Measurements from ENCODE around the gene DMP1. TPM values are rescaled to one million over a fixed set of nuclear protein-coding genes. Genes with fewer than 3 reads are reported as not detected.

DMP1 gene
- total and polyA plus RNA-seq, 2 experiments from 2014 or later, result 0.27 TPM; not detected in 1

Other genes starting within 250 kb of the DMP1 start
- 13.6 and 22.9 TPM in 2 replicates for gene NUDT9, start 227.7 kb upstream of the DMP1 start, total RNA-seq (2014; rRNA removed; shearing (Covaris generic))
- 35.2 and 43.4 TPM in 2 replicates for gene NUDT9, start 227.7 kb upstream of the DMP1 start, polyA plus RNA-seq (2016; fragmentation: Nextera tagmentation; extraction: Ambion mirVana)
- 1.5 and 1.7 TPM in 2 replicates for gene SPARCL1, start 120.9 kb upstream of the DMP1 start, total RNA-seq (2014; rRNA removed; shearing (Covaris generic))
- 1.7 and 2.4 TPM in 2 replicates for gene SPARCL1, start 120.9 kb upstream of the DMP1 start, polyA plus RNA-seq (2016; fragmentation: Nextera tagmentation; extraction: Ambion mirVana)
- not detected in 2 replicates for gene DSPP, start 41.8 kb upstream of the DMP1 start, total RNA-seq (2014; rRNA removed; shearing (Covaris generic))
- 0.05 and 0.08 TPM in 2 replicates for gene DSPP, start 41.8 kb upstream of the DMP1 start, polyA plus RNA-seq (2016; fragmentation: Nextera tagmentation; extraction: Ambion mirVana)
- gene IBSP, start 149.3 kb downstream of the DMP1 start, total RNA-seq (2014; rRNA removed; shearing (Covaris generic)), result not detected in 2 replicates
- not detected in 2 replicates for gene IBSP, start 149.3 kb downstream of the DMP1 start, polyA plus RNA-seq (2016; fragmentation: Nextera tagmentation; extraction: Ambion mirVana)
- not detected in 2 replicates for gene MEPE, start 182.7 kb downstream of the DMP1 start, total RNA-seq (2014; rRNA removed; shearing (Covaris generic))
- gene MEPE, start 182.7 kb downstream of the DMP1 start, polyA plus RNA-seq (2016; fragmentation: Nextera tagmentation; extraction: Ambion mirVana), result not detected in 2 replicates